Liver (tissue), 9 donors: Measurements from ENCODE around the gene GOLGA2. TPM values are rescaled to one million over a fixed set of nuclear protein-coding genes. Genes with fewer than 3 reads are reported as not detected.

Source experiments
- DNase-seq: peaks from one replicate; pipeline ENCODE4 v3.0.0-alpha.2; 2017; ENCODE audit warnings: low spot score
- H3K27ac ChIP-seq, 2 donors: one replicate each; pipeline ENCODE4 v1.7.0; 2013; ENCODE audit warnings: inconsistent platforms in 2 of 2, low read length in 2 of 2, control low read depth in 1 of 2, low read depth in 1 of 2, mild to moderate bottlenecking in 1 of 2
- H3K27me3 ChIP-seq, 4 donors: one replicate each; pipeline versions ENCODE4 v1.6.1 to v1.7.0; 2013; ENCODE audit warnings: low read length in 3 of 4, inconsistent platforms in 1 of 4, mild to moderate bottlenecking in 1 of 4, moderate library complexity in 1 of 4; ENCODE audit not compliant: control insufficient read depth in 4 of 4, insufficient read depth in 4 of 4
- H3K36me3 ChIP-seq, 4 donors: one replicate each; pipeline versions ENCODE4 v1.6.1 to v1.7.0; 2013; ENCODE audit warnings: low read length in 3 of 4, mild to moderate bottlenecking in 3 of 4, low read depth in 1 of 4, moderate library complexity in 1 of 4; ENCODE audit not compliant: control insufficient read depth in 4 of 4, insufficient read depth in 3 of 4
- H3K4me1 ChIP-seq, 4 donors: one replicate each; pipeline versions ENCODE4 v1.6.1 to v1.7.0; 2013; ENCODE audit warnings: low read length in 3 of 4, mild to moderate bottlenecking in 3 of 4, moderate library complexity in 1 of 4; ENCODE audit not compliant: control insufficient read depth in 4 of 4, insufficient read depth in 4 of 4
- H3K4me3 ChIP-seq, 3 donors: one replicate each; pipeline versions ENCODE4 v1.6.1 to v1.7.0; 2013; ENCODE audit warnings: low read length in 3 of 3, control low read depth in 1 of 3, low read depth in 1 of 3, mild to moderate bottlenecking in 1 of 3
- H3K9ac ChIP-seq, 2 donors: one replicate each; pipeline ENCODE4 v1.7.0; 2013; ENCODE audit warnings: low read length in 2 of 2, mild to moderate bottlenecking in 2 of 2, moderate library complexity in 2 of 2, control low read depth in 1 of 2, low read depth in 1 of 2
- H3K9me3 ChIP-seq, 4 donors: one replicate each; pipeline versions ENCODE4 v1.6.1 to v1.7.0; 2013; ENCODE audit warnings: low read length in 3 of 4; ENCODE audit not compliant: control insufficient read depth in 4 of 4
- ATF3 ChIP-seq: IDR thresholded peaks from 2 replicates; pipeline ENCODE4 v1.6.1; 2016; ENCODE audit warnings: antibody characterized with exemption
- CTCF ChIP-seq: fragments of 150-350 bp; IDR thresholded peaks from 2 replicates; pipeline ENCODE4 v1.5.1; 2017; ENCODE audit warnings: improper control_type of control experiment, low read depth, low read length; ENCODE audit not compliant: missing input control
- FOXA2 ChIP-seq: IDR thresholded peaks from 2 replicates; pipeline ENCODE4 v1.6.1; 2016; ENCODE audit warnings: antibody characterized with exemption
- GABPA ChIP-seq, 2 donors: IDR thresholded peaks in 1 of 2; conservative IDR thresholded peaks in 1 of 2; 2 replicates each; pipeline ENCODE4 v1.6.1; 2016; ENCODE audit warnings: antibody characterized with exemption in 2 of 2, mild to moderate bottlenecking in 1 of 2, moderate library complexity in 1 of 2
- HNF4A ChIP-seq, 2 donors: conservative IDR thresholded peaks; 2 replicates each; pipeline ENCODE4 v1.6.1; 2016; ENCODE audit warnings: antibody characterized with exemption in 2 of 2, mild to moderate bottlenecking in 2 of 2
- JUND ChIP-seq, 2 donors: IDR thresholded peaks; 2 replicates each; pipeline ENCODE4 v1.6.1; 2016; ENCODE audit warnings: antibody characterized with exemption in 2 of 2
- MAX ChIP-seq: IDR thresholded peaks from 2 replicates; pipeline ENCODE4 v1.6.1; 2016; ENCODE audit warnings: antibody characterized with exemption
- NR2F2 ChIP-seq: IDR thresholded peaks from 2 replicates; pipeline ENCODE4 v1.6.1; 2016; ENCODE audit warnings: antibody characterized with exemption
- RAD21 ChIP-seq, 2 donors: IDR thresholded peaks; 2 replicates each; pipeline ENCODE4 v1.6.1; 2016; ENCODE audit warnings: antibody characterized with exemption in 2 of 2, mild to moderate bottlenecking in 2 of 2
- REST ChIP-seq: IDR thresholded peaks from 2 replicates; pipeline ENCODE4 v1.6.1; 2016; ENCODE audit warnings: antibody characterized with exemption, mild to moderate bottlenecking
- RXRA ChIP-seq, 2 donors: IDR thresholded peaks; 2 replicates each; pipeline ENCODE4 v1.6.1; 2017 to 2018; ENCODE audit warnings: antibody characterized with exemption in 2 of 2, mild to moderate bottlenecking in 1 of 2
- SP1 ChIP-seq: IDR thresholded peaks from 2 replicates; pipeline ENCODE4 v1.6.1; 2018; ENCODE audit warnings: antibody characterized with exemption, mild to moderate bottlenecking
- TAF1 ChIP-seq: conservative IDR thresholded peaks from 2 replicates; pipeline ENCODE4 v1.6.1; 2016; ENCODE audit warnings: antibody characterized with exemption, mild to moderate bottlenecking
- YY1 ChIP-seq: IDR thresholded peaks from 2 replicates; pipeline ENCODE4 v1.6.1; 2016; ENCODE audit warnings: antibody characterized with exemption, mild to moderate bottlenecking
- WGBS: extraction: QIAGEN DNeasy Blood & Tissue Kit; methylation state at CpG from one replicate; pipeline ENCODE4 v1.1.7; 2013; 5-methylcytosine and 5-hydroxymethylcytosine counted together
- polyA plus RNA-seq, 2 donors: library from polyadenylated mRNA; stranded (reverse) in 1 of 2; unstranded in 1 of 2; fragments of 200-250 nt in 1 of 2; fragments of >200 nt in 1 of 2; fragmentation: Nextera tagmentation in 1 of 2; extraction: Ambion mirVana in 1 of 2; gene quantifications; one replicate each; pipeline versions ENCODE4 v1.2.1 to v1.2.3, GENCODE V29; 2013 to 2015
- total RNA-seq, 2 donors: library from RNA; depleted of rRNA; stranded (reverse); fragments of >200 nt; gene quantifications; one replicate each; pipeline ENCODE4 v1.2.3, GENCODE V29; 2014
- donor health status: healthy.
- donor health status: healthy.
- donor health status: healthy.
- donor health status: healthy.
- donor health status: healthy.

GOLGA2 gene
- total and polyA plus RNA-seq, 4 donors: 14.4 to 45.7 (median 27.9) TPM

GRCh38 chr9:128249908-128250838 is 25.6 kb downstream of the GOLGA2 start:
- H3K27me3 ChIP-seq: no peaks in the 10 kb centered on the region
- no peak overlapping the region for H3K9ac ChIP-seq
- H3K27ac ChIP-seq: no peak overlapping the region
- TF ChIP-seq MAX (no peak), NR2F2 (no peak), GABPA (IDR thresholded peaks at IDR 0.05 in 1 of 2, conservative IDR thresholded peaks at IDR 0.05 in 1 of 2) (no peak), JUND (IDR thresholded peaks at IDR 0.05) (no peak), RAD21 (IDR thresholded peaks at IDR 0.05) (no peak), ATF3 (no peak)
- H3K4me3 ChIP-seq: peak overlapping the region in 1 of 3 donors; percentile 21
- 16% methylated on average over 81 of the region's 81 CpGs for WGBS
- peak; percentile 99 for DNase-seq
- H3K9me3 ChIP-seq: no peaks in the 10 kb centered on the region
- no peaks in the 10 kb centered on the region for H3K36me3 ChIP-seq
- H3K4me1 ChIP-seq: peaks cover 0 to 7% (median 1%) of the 10 kb centered on the region in 4 donors

GRCh38 chr9:128249558-128249907 is 26.3 kb downstream of the GOLGA2 start:
- no peaks in the 10 kb centered on the region for H3K9me3 ChIP-seq
- no peaks in the 10 kb centered on the region for H3K36me3 ChIP-seq
- DNase-seq: no peak
- no peak overlapping the region for H3K9ac ChIP-seq
- no peak overlapping the region for H3K4me3 ChIP-seq
- no peaks in the 10 kb centered on the region for H3K27me3 ChIP-seq
- H3K27ac ChIP-seq: no peak overlapping the region
- peaks cover 0 to 7% (median 1%) of the 10 kb centered on the region in 4 donors for H3K4me1 ChIP-seq
- 76% methylated on average over 8 of the region's 8 CpGs for WGBS
- TF ChIP-seq REST: no peak
- TF ChIP-seq HNF4A (conservative IDR thresholded peaks at IDR 0.05): no peak
- TF ChIP-seq RXRA (IDR thresholded peaks at IDR 0.05): no peak
- no peak for TF ChIP-seq TAF1
- TF ChIP-seq GABPA (IDR thresholded peaks at IDR 0.05 in 1 of 2, conservative IDR thresholded peaks at IDR 0.05 in 1 of 2): no peak
- TF ChIP-seq YY1: no peak
- TF ChIP-seq MAX: no peak
- no peak for TF ChIP-seq ATF3
- TF ChIP-seq CTCF: no peak
- TF ChIP-seq FOXA2: no peak
- no peak for TF ChIP-seq SP1
